Breast epithelium (tissue), 3 donors: ENCODE measurements around the gene ULK1.

Experiments used
- POLR2A ChIP-seq: fragments of 450-650 bp; IDR thresholded peaks from one replicate; pipeline ENCODE4 v1.6.1; 2016; ENCODE audit warnings: antibody characterized with exemption, mild to moderate bottlenecking, moderate library complexity
- POLR2AphosphoS5 ChIP-seq, 3 donors: sonication (generic); formaldehyde crosslinking; IDR thresholded peaks; one replicate each; pipeline ENCODE4 v1.6.1; 2017; ENCODE audit warnings: antibody characterized with exemption in 3 of 3
- TF ChIP-seq, protein P1 (sequence below), 3 donors: fragments of 450-650 bp; IDR thresholded peaks; one replicate each; pipeline ENCODE4 v1.5.1; 2016 to 2017; ENCODE audit warnings: antibody characterized with exemption in 3 of 3, mild to moderate bottlenecking in 3 of 3, moderate library complexity in 3 of 3

GRCh38 chr12:131897875-131898274 is 3.5 kb downstream of the ULK1 start:
- TF ChIP-seq, protein P1, sequence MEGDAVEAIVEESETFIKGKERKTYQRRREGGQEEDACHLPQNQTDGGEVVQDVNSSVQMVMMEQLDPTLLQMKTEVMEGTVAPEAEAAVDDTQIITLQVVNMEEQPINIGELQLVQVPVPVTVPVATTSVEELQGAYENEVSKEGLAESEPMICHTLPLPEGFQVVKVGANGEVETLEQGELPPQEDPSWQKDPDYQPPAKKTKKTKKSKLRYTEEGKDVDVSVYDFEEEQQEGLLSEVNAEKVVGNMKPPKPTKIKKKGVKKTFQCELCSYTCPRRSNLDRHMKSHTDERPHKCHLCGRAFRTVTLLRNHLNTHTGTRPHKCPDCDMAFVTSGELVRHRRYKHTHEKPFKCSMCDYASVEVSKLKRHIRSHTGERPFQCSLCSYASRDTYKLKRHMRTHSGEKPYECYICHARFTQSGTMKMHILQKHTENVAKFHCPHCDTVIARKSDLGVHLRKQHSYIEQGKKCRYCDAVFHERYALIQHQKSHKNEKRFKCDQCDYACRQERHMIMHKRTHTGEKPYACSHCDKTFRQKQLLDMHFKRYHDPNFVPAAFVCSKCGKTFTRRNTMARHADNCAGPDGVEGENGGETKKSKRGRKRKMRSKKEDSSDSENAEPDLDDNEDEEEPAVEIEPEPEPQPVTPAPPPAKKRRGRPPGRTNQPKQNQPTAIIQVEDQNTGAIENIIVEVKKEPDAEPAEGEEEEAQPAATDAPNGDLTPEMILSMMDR (IDR thresholded peaks at IDR 0.05): no peak
- TF ChIP-seq POLR2A (no peak), POLR2AphosphoS5 (IDR thresholded peaks at IDR 0.05) (no peak)
